Measurements from ENCODE around the gene PRR12.
A peak's percentile ranks its signal among the peaks of the same experiment; 100 is the strongest.
"Not testable (repeated sequence)": the region's sequence is repeated elsewhere in the genome, so short reads cannot be mapped to it uniquely, and the experiment has no call there.

PRR12 gene

DNA sequence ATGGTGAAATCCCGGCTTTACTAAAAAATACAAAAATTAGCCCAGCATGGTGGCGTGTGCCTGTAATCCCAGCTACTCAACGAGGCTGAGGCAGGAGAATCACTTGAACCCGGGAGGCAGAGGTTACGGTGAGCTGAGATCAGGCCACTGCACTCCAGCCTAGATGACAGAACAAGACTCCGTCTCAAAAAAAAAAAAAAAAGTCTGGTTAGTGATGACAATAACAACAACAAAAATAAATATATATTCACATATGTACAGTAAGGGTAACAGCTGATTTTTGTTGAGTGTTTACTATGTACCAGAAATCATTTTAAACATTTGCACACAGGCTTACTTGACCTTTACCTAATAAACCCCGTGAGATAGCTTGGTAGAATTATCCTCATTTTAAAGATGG, 26.0 kb downstream of the PRR12 start:
- no peak for DNase-seq

DNA sequence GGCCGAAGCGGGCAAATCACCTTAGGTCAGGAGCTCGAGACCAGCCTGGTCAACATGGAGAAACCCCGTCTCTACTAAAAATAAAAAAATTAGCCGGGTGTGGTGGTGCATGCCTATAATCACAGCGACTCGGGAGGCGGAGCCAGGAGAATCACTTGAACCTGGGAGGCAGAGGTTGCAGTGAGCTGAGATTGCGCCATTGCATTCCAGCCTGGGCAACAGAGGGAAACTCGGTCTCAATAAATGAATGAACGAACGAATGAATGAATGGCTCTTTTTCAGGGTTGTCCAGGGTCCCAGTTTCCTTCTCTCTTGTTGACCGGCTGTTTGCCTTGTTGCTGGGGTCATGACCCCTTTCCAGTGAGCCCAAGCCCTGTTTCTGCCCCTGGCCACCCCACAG, 26.9 kb downstream of the PRR12 start:
- not testable (repeated sequence) for DNase-seq

DNA sequence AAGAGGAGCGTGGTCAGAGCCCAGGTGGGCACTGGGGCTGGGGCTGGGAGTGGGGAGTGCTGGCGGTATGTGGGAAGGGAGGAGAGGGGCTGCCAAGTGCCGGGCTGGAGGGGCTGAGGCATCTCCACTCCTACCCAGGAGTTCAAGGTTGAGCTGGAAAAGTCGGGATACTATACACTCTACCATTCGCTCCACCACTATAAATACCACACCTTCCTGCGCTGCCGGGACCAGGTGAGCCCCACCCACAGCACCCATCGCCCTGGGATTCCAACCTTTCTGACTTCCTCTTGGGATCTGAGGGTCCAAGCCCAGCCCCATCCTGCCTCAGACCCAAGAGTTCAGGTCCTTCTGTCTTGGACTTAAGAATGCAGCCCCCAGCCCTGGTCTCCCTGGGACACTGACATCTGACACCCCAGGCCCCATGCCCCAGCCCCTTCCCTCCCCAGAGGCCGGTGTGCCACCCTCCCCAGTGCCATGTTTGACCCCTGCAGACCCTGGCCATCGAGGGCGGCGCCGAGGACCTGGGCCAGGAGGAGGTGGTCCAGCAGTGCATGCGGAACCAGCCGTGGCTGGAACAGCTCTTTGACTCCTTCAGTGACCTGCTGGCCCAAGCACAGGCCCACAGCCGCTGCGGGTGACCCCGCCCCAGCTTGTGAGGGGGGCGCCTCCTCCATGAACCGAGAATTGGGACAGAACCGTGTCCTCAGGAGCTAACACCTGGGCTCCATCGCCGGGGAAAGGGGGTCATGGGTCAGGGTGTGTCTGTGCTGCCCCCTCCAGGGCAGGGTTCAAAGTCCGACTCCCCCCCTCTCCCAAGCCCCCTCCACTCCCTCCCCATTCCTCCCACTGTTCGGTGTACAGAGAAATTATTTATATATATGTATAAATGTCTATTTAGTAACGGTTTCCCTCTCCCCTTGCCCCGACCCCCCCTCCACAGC, 34.3 kb downstream of the PRR12 start:
- DNase-seq, result no peak

DNA sequence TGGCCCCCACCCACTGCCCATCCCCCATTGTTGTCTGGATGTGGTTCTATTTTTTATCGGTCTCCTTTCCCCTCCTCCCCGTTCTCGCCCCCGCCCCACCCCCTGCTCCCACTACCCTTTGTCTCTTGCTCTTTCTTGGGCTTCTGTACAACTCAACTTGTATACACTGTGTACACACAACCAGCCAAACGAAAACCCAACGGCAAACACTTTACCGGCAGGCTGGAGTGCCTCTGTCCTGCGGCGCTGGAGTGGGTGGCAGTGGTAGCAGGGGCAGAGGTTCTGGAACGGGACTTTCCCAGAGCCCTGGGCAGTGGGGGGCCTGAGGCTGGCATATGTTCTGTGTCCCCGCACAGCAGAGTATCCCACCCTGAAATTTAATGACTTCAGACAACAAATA, 35.2 kb downstream of the PRR12 start:
- DNase-seq, result no peak

DNA sequence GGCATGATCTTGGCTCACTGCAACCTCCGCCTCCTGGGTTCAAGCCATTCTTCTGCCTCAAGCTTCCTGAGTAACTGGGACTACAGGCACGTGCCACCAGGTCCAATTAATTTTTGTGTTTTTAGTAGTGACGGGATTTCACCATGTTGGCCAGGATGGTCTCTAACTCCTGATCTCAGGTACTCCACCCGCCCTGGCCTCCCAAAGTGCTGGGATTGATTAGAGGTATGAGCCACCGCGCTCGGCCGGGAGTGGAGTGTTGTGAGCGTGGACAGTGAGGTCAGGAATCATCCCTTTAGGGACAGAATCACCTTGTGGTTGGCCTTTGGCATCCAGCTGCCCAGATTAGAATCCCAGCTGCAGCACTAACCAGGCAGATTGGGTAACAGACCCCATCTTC, 38.7 kb downstream of the PRR12 start:
- DNase-seq, result no peak

DNA sequence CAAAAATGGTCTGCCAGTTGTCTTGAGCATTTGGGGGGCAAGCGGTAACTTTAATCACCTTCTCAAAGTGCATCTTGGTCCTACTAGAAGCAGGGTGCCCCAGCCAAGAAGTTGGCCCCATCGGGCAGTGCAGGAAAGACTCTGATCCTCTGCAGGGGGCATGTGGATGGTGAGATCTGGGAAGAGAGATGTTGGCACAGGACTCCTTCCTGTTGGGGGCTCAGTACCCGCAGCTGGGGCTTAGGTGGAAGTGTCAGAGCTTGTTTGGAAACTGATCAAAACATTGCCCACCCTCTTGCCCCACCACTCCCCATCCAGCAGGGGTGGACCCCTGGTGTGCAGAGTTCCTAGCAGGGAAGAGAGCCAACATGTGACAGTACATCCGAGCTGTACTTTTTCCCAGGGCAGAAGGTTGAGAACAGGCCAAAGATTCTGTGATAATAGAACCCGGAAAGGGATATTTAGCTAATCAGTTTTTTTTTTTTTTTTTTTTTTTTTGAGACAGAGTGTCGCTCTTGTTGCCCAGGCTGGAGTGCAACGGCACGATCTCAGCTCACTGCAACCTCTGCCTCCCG, 40.1 kb downstream of the PRR12 start:
- no peak for DNase-seq

DNA sequence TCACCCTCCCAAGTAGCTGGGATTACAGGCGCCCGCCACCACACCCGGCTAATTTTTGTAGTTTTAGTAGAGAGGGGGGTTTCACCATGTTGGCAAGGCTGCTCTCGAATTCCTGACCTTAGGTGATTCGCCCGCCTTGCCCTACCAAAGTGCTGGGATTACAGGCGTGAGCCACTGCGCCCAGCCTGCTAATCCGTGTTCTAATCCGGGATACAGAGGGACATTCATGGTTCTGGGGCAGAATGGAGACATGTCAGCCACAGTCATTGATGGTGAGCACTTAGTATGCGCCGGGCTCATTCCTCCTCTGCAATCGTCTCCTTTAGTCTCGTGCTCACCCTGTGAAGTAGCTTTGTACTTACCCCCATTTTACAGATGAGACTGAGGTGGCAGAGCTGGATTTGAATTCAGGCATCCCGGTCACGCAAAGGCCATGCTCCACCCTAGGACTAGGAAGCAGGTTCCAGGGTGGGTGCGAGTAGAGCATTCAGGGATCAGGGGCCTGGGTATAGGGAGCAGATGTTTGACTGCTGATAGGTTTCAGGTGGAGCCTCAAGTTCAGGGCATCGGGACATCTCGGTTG, 40.7 kb downstream of the PRR12 start:
- no peak for DNase-seq

DNA sequence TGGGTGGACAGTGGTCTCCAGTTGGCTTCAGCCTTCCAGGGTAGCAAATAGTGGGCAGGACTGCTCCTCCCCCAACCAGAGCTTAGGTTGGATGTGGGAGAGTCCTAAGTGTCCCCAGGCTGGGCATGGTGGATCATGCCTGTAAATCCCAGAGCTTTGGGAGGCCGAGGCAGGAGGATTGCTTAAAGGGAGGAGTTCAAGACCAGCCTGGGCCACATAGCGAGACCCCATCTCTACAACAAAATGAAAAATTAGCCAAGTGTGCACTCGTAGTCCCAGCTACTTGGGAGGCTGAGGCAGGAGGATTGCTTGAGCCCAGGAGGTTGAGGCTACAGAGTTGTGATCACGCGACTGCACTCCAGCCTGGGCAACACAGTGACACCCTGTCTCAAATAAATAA, 41.6 kb downstream of the PRR12 start:
- DNase-seq, result no peak

DNA sequence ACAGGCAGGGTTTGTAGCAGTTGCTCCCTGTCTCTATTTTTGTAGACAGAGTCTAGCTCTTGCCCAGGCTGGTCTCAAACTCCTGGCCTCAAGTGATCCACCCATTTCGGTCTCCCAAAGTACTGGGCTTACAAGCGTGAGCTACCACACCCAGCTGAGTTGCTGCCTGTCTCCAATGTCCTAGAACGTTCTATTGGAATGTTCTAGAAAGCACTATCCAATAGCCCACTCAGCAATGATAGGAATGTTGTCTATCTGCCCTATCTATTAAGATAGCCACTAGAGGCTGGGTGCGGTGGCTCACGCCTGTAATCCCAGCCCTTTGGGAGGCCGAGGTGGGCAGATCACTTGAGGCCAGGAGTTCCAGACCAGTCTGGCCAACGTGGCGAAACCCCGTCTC, 42.3 kb downstream of the PRR12 start:
- not testable (repeated sequence) for DNase-seq

DNA sequence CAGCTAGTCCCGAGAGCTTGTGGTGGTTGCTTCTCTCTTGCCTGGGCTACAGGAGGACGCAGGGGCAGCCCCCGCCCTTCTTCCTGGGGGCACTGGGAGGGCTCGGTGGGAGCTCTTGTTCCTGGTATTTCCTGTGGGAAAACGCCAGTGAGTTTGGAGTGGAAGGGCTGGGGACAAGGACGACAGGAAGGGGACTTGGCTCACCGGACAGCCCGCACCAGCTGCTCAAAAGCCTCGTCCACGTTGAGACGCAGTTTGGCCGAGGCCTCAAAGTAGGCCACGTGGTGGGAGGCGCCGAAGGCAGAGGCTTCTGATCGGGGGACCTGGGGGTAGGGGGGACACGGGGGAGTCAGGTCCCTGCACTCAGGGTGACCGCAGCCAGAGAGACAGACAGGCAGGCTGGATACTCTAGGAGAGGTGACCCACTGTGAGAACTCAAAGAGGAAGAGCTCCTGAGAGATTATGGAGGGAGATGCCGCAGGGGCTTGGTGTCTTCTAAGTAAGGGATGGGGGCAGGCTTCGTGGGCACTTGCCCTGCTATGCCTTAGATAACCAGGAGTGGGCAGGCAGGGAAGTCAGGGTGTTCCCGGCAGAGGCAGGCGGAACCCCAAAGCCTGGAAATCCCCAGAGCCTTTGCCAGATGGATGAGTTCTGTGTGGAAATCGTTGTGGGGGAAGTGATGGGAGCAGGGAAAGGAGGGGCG, 44.7 kb downstream of the PRR12 start:
- DNase-seq, result no peak

DNA sequence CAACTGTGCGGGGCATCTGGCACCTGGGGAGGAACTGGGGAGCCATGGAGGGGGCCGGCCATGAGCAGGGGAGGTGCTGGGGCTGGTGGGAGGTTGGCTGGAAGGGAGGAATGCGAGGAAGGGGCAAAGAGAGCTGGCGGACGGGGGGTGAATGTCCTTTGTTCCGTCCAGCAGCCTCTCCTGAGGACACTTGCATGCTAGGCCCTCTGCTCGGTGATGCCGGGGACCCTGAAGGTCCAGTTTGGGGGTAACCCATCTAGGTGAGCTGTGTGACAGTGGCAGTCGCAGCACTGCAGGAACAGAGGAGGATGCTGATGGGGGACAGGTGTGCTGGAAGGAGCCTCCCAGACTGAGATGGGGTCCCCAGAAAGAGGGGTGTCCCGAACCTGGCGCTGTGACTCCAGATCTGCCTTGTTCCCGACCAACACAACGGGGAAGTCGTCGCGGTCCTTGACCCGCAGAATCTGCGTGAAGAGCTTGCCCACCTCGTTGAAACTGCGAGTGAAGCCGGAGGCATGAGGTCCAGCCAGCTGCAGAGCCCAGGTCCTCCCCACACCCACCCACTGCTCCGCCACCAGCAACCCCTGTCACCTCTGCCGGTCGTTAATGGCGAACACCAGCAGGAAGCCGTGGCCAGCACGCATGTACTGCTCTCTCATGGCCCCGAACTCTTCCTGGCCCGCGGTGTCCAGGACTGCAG, 45.4 kb downstream of the PRR12 start:
- DNase-seq, result no peak

DNA sequence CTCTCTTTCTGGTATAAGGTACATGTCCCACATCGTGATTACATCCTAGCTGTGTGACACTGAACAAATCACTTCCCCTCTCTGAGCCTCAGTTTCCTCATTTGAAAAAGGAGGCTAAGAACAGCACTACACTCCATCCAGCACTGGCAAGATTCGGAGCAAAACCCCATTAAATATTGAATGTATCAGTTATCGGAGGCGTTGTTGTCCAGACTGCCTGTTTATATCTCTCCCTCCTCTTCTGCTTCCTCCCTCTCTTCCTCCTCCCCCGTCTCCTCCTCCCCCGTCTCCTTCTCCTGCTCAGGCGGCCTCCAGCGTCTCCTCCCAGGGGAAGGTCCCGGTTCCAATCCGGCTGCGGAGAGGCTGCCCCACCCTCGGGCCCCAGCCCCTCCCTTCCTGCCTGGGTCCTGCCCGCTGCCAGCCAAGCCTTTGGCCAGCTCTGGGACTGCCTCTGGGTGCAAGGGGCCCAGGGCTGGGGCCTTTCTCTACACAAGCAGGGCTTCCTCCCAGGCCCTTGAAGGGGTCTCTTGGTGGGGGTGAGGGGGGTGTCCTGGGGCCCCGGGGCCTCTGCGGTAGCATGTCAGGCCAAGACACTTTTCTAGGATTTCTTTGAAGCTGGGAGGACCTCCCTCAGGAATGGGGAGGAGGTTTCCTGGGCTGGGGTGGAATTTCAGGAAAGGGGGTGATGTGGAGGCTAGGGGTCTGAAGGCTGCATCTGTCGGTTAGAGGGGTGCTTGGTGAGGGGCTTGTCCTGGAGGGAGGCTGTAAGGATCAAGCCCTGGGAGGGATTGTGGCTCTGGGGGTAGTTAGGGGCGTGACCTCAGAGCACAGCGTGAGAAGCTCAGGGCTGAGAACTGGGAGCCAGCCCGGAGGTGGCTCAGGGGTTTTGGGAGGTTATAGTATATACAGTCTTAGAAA, 47.1 kb downstream of the PRR12 start:
- no peak for DNase-seq

DNA sequence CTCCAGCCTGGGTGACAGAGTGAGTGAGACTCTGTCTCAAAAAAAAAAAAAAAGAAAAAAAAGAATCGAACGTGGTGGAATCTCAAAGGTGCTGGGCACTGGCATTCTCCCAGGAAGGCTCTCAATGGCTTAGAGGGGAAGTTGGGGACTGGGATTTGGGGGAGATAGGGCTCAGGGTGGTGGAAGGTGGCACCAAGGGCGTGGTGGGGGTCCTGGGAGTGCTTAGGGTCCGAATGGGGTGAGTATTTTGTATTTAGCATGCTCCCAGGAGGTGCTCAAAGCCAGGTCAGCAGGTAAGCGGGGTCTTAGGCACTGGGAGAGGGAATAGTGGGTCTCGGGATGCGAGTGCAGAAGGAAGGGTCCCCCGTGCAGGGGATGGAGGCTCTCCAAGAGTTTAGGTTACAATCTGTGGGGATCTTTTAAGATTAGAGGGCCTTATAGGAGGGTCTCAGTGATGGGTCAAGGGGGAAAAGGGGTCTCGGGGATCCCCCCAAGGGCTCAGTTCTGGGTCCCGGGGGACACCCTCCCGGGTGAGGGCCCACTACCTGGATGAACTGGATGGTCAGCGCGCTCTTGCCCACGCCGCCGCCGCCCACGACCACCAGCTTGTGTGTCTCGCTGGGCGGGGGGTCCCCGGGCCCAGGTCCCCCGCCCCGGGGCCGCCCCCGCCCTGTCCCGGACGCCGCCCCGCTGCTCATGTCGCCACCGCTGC, 48.6 kb downstream of the PRR12 start:
- no peak for DNase-seq

DNA sequence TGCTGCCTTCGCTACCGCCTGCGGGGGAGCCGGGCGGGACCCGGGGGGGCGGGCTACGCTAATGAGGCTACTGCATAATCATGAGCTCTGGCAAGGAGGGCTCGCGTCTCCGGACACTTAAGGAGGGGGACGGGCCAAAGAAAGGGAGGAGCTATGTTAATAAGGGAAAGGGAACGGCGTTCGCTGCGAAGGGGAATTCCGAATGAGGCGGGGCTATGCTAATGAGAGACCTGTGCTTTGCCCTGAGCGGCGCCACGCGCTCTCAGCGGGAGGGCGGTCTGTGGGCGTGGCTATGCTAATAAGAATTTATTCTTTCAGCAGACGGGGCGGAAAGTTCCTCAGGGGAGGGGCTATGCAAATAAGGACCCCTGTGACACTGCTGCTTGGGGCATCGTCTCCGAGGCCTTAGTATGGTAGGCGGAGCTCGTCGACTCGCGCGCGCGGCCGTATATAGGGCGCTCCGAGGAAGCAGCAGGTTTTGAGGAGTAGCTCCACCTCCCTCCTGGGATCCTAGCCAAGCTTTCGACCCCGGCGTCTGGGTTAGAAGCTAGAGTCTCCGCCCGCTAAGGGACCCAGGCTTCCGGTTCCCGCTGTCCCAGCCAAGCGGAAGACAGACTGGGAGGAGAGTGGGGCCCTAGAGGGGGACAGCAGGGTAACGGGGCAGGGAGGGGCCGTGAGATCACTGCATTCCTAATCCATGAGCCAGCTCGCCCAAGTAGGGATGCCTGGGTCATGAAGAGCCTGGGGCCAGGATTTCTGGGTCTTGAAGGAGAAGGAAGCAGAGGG, 49.3 kb downstream of the PRR12 start, which contains the start of gene RRAS:
TSS of gene RRAS (minus strand) at position 31 of the 786 bp plus-strand sequence. CDS start 45 bp downstream, outside the sequence.
- DNase-seq, result peak; percentile 96 to 100 (median 100)

DNA sequence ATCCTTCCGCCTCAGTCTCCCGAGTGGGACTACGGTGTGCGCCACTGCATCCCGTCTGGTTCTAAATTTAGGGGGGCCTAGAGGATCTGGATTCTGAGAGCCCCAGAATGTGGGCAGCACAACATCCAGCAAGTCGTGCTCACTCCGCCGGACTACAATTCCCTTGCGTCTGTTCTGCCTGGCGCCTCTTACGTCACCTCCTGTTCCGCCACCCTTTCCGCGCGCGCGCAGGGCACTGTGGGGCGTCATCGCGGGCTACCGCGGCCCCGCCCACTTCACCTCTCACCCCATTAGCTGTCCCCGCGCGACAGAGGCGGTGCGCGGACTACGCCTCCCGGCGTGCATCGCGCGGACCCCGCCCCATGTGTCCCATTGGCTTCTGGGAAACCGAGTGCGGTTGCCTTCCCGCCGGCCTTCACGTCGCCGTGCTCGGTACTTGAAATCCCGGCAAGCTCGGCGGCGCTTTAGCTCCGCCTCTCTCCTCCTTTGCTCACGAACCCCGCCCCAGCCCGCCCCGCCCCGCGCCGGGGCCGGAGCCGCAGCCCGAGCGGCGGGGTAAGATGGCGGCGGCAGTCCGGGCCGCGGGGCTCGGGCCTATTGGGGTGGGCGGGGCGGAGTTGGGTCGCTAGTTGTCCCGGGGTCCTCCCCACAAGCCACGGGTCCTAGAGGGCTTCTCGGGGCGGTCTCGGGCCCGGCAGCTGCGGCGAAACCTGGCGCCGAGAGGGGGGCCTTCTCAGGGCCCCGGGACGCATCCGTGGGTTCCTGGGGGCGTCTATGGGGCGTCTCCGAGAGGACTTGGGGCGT, 50.9 kb downstream of the PRR12 start, which contains the start of gene SCAF1:
TSS of gene SCAF1 (plus strand) at position 522 of the 804 bp plus-strand sequence. CDS start 2,818 bp downstream, outside the sequence.
- DNase-seq, result peak; percentile 98 to 100 (median 99)

DNA sequence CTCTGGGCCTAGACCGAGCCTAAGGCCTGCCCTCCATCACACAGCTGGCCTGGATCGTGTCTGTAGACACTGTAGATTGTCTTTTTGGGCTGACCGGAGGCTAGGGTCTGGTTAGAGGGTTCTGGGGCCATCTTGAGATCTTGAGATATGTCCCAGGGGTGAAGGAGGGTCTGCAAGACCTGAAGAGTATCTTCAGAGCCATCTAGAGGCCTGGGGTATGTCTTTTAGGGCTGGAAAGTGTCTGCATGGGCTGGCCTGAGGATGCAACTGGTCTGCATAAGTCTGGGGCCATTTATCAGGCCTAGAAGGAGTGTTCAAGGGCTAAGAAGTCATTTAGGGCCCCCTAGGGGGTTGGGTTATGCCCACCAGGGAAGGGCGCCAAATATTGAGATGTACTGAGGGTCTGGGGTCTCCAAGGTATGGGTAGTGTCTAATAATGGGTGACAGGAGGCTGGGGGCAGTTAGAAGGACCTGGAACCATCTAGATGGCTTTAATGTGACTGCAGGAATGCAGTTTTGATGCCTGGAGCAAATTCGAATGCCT, 51.6 kb downstream of the PRR12 start:
- no peak for DNase-seq

DNA sequence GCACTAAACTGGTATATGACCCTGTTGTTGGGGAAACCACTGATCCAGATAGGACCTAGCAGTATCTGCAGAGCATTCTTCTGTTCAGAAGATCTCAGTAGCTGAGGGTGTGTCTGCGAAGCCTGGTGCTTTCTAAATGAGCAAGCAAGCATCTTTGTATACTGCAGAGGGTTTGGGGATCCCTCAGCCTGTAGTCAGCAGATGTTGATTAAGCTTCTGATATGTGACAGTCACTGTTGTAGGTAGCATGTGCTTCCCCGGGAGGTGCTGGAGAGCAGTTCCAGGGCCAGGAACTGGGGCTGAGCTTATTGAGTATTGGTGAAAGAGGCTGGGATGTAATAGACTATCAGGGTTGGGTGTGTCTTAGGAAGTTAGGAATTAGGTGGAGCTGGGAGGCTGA, 52.5 kb downstream of the PRR12 start:
- peak in 1 of 5 experiments; percentile 88 for DNase-seq

DNA sequence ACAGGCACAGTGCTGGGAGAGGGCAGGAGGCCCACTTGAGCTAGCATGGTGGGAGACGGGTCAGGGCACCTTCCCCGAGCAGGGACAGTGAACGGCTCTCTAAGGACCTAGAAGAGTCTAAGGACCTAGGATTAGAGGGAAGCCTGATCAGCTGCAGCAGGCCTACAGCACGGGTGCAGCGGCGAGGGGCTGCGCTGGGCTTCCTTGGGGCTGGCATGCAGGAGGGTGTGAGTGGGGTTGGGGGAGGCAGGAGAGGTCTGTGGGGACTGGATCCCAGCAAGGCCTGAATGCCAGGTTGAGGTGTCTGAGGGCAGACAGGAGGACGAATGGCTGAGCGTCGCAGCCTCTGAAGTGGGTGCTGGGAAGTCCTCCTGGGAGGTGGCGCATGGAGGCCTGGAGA, 54.6 kb downstream of the PRR12 start:
- DNase-seq, result no peak
